DND-41 (cell line): ENCODE measurements around the gene TBC1D5.

ENCODE experiments used
- ATAC-seq: fragments of 200-7000 bp; cut with Tn5 transposase; 3 replicates; pipeline ENCODE4 v1.9.1; 2021; ENCODE audit warnings: low read depth; ENCODE audit not compliant: insufficient read depth
- DNase-seq: peaks from one replicate; pipeline ENCODE4 v3.0.0-alpha.2; 2020
- H2AFZ ChIP-seq: 2 replicates; pipeline ENCODE4 v1.6.0; 2012; ENCODE audit warnings: low read depth, low read length
- H3K27ac ChIP-seq: 2 replicates; pipeline ENCODE4 v1.5.1; 2012; ENCODE audit warnings: low read length, inconsistent platforms
- H3K27me3 ChIP-seq: fragments of 200-600 bp; sonication (generic); 2 replicates; pipeline ENCODE4 v1.6.0; 2012; ENCODE audit warnings: low read length, mild to moderate bottlenecking, inconsistent platforms; ENCODE audit not compliant: insufficient read depth, poor library complexity
- H3K36me3 ChIP-seq: 2 replicates; pipeline ENCODE4 v1.5.1; 2012; ENCODE audit warnings: low read length, inconsistent platforms; ENCODE audit not compliant: insufficient read depth
- H3K4me1 ChIP-seq: 2 replicates; pipeline ENCODE4 v1.5.1; 2012; ENCODE audit warnings: mild to moderate bottlenecking, low read length; ENCODE audit not compliant: insufficient read depth
- H3K4me2 ChIP-seq: 2 replicates; pipeline ENCODE4 v1.6.0; 2012; ENCODE audit warnings: mild to moderate bottlenecking, moderate library complexity, low read length, inconsistent platforms; ENCODE audit not compliant: insufficient read depth
- H3K4me3 ChIP-seq, 2 experiments: fragments of 200-600 bp in 1 of 2; shearing (Covaris generic) in 1 of 2; 2 replicates each; pipeline ENCODE4 v1.5.1; 2012 to 2016; ENCODE audit warnings: inconsistent platforms in 2 of 2, low read length in 2 of 2, mild to moderate bottlenecking in 2 of 2, low read depth in 1 of 2, moderate library complexity in 1 of 2
- H3K79me2 ChIP-seq: 2 replicates; pipeline ENCODE4 v1.6.0; 2012; ENCODE audit warnings: low read length, inconsistent platforms; ENCODE audit not compliant: insufficient read depth
- H3K9ac ChIP-seq: 2 replicates; pipeline ENCODE4 v1.6.0; 2012; ENCODE audit warnings: low read depth, mild to moderate bottlenecking, inconsistent platforms, low read length, moderate library complexity
- H3K9me3 ChIP-seq: 2 replicates; pipeline ENCODE4 v1.5.1; 2012; ENCODE audit warnings: low read length, moderate library complexity, mild to moderate bottlenecking, inconsistent platforms; ENCODE audit not compliant: insufficient read depth, severe bottlenecking
- H4K20me1 ChIP-seq: 2 replicates; pipeline ENCODE4 v1.6.0; 2012; ENCODE audit warnings: low read length; ENCODE audit not compliant: insufficient read depth
- EZH2 ChIP-seq: IDR thresholded peaks from 3 replicates; pipeline ENCODE4 v1.6.1; 2012; ENCODE audit warnings: borderline replicate concordance, low read depth, mild to moderate bottlenecking, moderate library complexity, low read length, inconsistent platforms; ENCODE audit not compliant: severe bottlenecking
- TF ChIP-seq, protein P1 (sequence below): IDR thresholded peaks from 2 replicates; pipeline ENCODE4 v1.5.1; 2012; ENCODE audit warnings: borderline replicate concordance, low read length, moderate library complexity, mild to moderate bottlenecking; ENCODE audit not compliant: poor library complexity, severe bottlenecking; ENCODE audit errors: extremely low read depth

TBC1D5 gene

DNA sequence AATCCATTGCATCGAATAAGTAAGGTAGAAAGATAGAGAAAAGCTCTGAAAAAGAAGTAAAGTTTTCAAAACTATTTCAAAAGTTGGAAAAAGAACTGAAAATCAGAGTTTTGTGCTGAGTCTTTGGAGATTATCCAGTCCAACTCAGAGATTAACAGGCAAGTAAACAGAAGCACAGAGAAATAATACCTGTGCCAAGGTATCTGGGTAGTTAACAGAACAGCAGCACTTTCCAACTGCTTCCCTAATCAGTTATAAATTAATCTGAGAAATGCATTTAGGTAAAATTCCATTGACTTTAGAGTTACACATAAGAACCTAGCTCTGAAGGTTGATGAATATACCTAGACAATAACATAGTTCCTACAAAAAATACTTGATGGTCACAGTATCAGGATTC lies 355.3 kb downstream of the TBC1D5 start:
- no peak for TF ChIP-seq EZH2
- TF ChIP-seq, protein P1, sequence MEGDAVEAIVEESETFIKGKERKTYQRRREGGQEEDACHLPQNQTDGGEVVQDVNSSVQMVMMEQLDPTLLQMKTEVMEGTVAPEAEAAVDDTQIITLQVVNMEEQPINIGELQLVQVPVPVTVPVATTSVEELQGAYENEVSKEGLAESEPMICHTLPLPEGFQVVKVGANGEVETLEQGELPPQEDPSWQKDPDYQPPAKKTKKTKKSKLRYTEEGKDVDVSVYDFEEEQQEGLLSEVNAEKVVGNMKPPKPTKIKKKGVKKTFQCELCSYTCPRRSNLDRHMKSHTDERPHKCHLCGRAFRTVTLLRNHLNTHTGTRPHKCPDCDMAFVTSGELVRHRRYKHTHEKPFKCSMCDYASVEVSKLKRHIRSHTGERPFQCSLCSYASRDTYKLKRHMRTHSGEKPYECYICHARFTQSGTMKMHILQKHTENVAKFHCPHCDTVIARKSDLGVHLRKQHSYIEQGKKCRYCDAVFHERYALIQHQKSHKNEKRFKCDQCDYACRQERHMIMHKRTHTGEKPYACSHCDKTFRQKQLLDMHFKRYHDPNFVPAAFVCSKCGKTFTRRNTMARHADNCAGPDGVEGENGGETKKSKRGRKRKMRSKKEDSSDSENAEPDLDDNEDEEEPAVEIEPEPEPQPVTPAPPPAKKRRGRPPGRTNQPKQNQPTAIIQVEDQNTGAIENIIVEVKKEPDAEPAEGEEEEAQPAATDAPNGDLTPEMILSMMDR, result no peak
- Histone ChIP-seq H3K27me3 (no peaks in the 10 kb centered on the region), H3K4me2 (no peak overlapping the region), H3K9ac (no peak overlapping the region), H2AFZ (no peak overlapping the region), H3K9me3 (no peaks in the 10 kb centered on the region), H3K4me3 (no peak overlapping the region), H3K36me3 (peaks cover 24% of the 10 kb centered on the region), H3K4me1 (no peaks in the 10 kb centered on the region), H3K27ac (no peak overlapping the region), H4K20me1 (no peaks in the 10 kb centered on the region), H3K79me2 (no peaks in the 10 kb centered on the region)
- ATAC-seq (no peak), DNase-seq (no peak)

DNA sequence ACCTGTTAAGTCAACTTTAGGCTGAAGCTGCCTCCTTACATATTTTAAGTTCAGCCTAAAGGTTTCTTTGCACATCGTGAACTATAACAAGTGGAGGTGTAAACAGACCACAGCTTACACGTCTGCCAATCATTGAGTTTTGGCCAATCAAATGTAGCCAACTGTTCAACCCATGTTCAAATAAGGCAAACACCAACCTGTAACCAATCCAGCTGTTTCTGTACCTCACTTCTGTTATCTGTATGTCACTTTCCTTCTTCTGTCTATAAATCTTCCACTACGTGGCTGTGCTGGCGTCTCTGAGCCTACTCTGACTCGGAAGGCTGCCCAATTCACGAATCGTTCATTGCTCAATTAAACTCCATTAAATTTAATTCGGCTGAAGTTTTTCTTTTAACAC lies 356.0 kb downstream of the TBC1D5 start:
- no peaks in the 10 kb centered on the region for H3K79me2 ChIP-seq
- H3K27me3 ChIP-seq, result no peaks in the 10 kb centered on the region
- no peak for ATAC-seq
- no peak for DNase-seq
- no peak overlapping the region for H2AFZ ChIP-seq
- no peak overlapping the region for H3K9ac ChIP-seq
- H3K4me3 ChIP-seq, result no peak overlapping the region
- H4K20me1 ChIP-seq, result no peaks in the 10 kb centered on the region
- no peak overlapping the region for H3K4me2 ChIP-seq
- H3K4me1 ChIP-seq, result no peaks in the 10 kb centered on the region
- peaks cover 24% of the 10 kb centered on the region for H3K36me3 ChIP-seq
- H3K9me3 ChIP-seq, result no peaks in the 10 kb centered on the region
- H3K27ac ChIP-seq, result no peak overlapping the region
- TF ChIP-seq, protein P1, result no peak
- TF ChIP-seq EZH2, result no peak

DNA sequence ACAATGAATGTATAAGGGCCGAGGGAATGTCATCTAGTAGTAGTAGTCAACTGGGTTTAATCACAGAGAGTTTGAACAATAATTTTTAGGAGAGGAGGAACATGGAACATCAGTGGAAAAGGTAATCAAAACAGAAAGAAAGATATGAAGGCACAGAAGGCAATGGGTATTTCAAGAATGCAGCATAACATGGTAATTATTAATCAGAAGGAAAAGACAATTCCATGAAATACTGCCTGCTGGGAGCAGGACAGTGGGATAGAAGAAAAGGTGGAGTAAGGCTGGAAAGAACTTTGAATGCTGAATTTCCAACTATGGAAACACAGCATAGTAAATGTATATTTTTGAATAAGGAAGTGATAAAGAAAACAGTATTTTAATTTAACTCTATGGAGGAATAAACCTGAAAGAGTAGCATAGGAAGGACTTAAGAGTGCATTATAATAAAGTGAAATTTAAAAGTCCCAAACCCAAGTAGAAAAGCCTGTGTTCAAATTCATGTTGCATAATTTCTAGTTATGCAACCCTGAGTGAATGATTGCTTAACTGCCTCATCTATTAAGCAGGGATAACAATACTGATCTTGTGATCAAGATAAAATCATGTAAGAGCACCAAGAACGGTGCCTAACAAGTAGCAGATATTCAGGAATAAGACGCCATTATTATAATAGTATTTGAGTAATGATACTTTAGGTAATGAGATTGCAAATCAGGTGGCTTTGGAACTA lies 357.7 kb downstream of the TBC1D5 start:
- no peak for ATAC-seq

More for the DNA sequence above, 357.7 kb downstream of the TBC1D5 start:
- no peak overlapping the region for H3K4me2 ChIP-seq
- peaks cover 23% of the 10 kb centered on the region for H3K36me3 ChIP-seq
- H3K4me3 ChIP-seq, result no peak overlapping the region
- no peak overlapping the region for H3K27ac ChIP-seq
- H4K20me1 ChIP-seq, result no peaks in the 10 kb centered on the region
- no peaks in the 10 kb centered on the region for H3K9me3 ChIP-seq
- no peak for TF ChIP-seq EZH2
- TF ChIP-seq, protein P1, result no peak
- no peaks in the 10 kb centered on the region for H3K79me2 ChIP-seq
- no peak for DNase-seq
- no peaks in the 10 kb centered on the region for H3K4me1 ChIP-seq
- H3K9ac ChIP-seq, result no peak overlapping the region
- H3K27me3 ChIP-seq, result no peaks in the 10 kb centered on the region
- H2AFZ ChIP-seq, result no peak overlapping the region
